Adrenal gland (tissue), 12 donors: ENCODE measurements around the gene CADM1. TPM values are rescaled to one million over a fixed set of nuclear protein-coding genes. Genes with fewer than 3 reads are reported as not detected.

Experiments used
- DNase-seq, 7 donors: peaks; one replicate each; pipeline ENCODE4 v3.0.0-alpha.2; 2019 to 2020
- H3K27ac ChIP-seq, 5 donors: fragments of 200-600 bp; sonication (generic) in 4 of 5; 1 replicate in 3 of 5; 2 replicates in 2 of 5; pipeline versions ENCODE4 v1.5.1 to v1.8.0; 2016 to 2020; ENCODE audit warnings: mild to moderate bottlenecking in 1 of 5
- H3K27me3 ChIP-seq: fragments of 200-600 bp; 2 replicates; pipeline ENCODE4 v1.8.0; 2021
- H3K36me3 ChIP-seq, 2 donors: fragments of 200-600 bp; replicated peaks in 1 of 2; 1 replicate in 1 of 2; 2 replicates in 1 of 2; pipeline versions ENCODE4 v1.5.1 to v1.8.0; 2018 to 2022
- H3K4me1 ChIP-seq, 2 donors: fragments of 200-600 bp; replicated peaks in 1 of 2; 1 replicate in 1 of 2; 2 replicates in 1 of 2; pipeline versions ENCODE4 v1.5.1 to v1.8.0; 2018 to 2021
- H3K4me3 ChIP-seq, 4 donors: fragments of 200-600 bp; sonication (generic) in 3 of 4; one replicate each; pipeline ENCODE4 v1.5.1; 2016 to 2018
- H3K9me3 ChIP-seq, 3 donors: fragments of 200-600 bp; sonication (generic) in 1 of 3; replicated peaks in 1 of 3; 1 replicate in 2 of 3; 2 replicates in 1 of 3; pipeline versions ENCODE4 v1.5.1 to v1.8.0; 2016 to 2021
- POLR2A ChIP-seq, 2 donors: fragments of 450-650 bp; IDR thresholded peaks; one replicate each; pipeline ENCODE4 v1.6.1; 2017; ENCODE audit warnings: antibody characterized with exemption in 2 of 2, mild to moderate bottlenecking in 2 of 2, moderate library complexity in 1 of 2
- WGBS, 4 donors: extraction: QIAGEN DNeasy Blood & Tissue Kit in 2 of 4; methylation state at CpG; one replicate each; pipeline versions ENCODE4 v1.1.5 to v1.1.7; 2013 to 2017; 5-methylcytosine and 5-hydroxymethylcytosine counted together
- intact Hi-C, 2 donors: fragments of 100-400 bp; cut with DNase I; formaldehyde crosslinking; loops; one replicate each; pipeline versions ENCODE4 v1.14.1 to v1.15.0; 2022 to 2023
- polyA plus RNA-seq, 3 donors: library from polyadenylated mRNA; stranded (reverse); fragments of 200-250 nt in 2 of 3; fragments of 350-450 nt in 1 of 3; fragmentation: Illumina TruSeq in 1 of 3; extraction: RNeasy Lipid Tissue Mini Kit (QIAGEN cat#74804) in 1 of 3; gene quantifications; one replicate each; pipeline ENCODE4 v1.2.3, GENCODE V29; 2013 to 2014
- total RNA-seq, 9 donors: library from RNA; depleted of rRNA in 4 of 9; stranded (reverse); fragments of >200 nt in 4 of 9; fragments of 120-200 nt in 1 of 9; fragmentation: NEBNext Ultra II Directional in 1 of 9; extraction: Animal tissue kit (Norgen Biotek cat#: 25700) in 1 of 9; gene quantifications; one replicate each; pipeline versions ENCODE4 v1.1.0 to v1.2.4, GENCODE V29; 2013 to 2023
- TF ChIP-seq, protein P1 (sequence below), 6 experiments: fragments of 450-650 bp in 4 of 6; fragments of 200-600 bp in 2 of 6; sonication (generic) in 1 of 6; IDR thresholded peaks; 1 replicate in 5 of 6; 2 replicates in 1 of 6; pipeline versions ENCODE4 v1.5.1 to v1.8.0; 2016 to 2021; ENCODE audit warnings: antibody characterized with exemption in 6 of 6, mild to moderate bottlenecking in 2 of 6, moderate library complexity in 1 of 6
- donor health status: healthy with polysubstance abuse.
- donor health status: Bipolar disorder and iron deficiency.
- donor health status: DM: yes; HTN: yes; CAD: no.
- donor health status: DM: no; HTN: no; CAD: no.
- donor health status: DM: no; HTN: no; CAD: no.
- donor health status: DM: yes; HTN: yes; CAD: no.

CADM1 gene
- total and polyA plus RNA-seq, 12 donors = 21.6 to 256 (median 39.8) TPM

DNA sequence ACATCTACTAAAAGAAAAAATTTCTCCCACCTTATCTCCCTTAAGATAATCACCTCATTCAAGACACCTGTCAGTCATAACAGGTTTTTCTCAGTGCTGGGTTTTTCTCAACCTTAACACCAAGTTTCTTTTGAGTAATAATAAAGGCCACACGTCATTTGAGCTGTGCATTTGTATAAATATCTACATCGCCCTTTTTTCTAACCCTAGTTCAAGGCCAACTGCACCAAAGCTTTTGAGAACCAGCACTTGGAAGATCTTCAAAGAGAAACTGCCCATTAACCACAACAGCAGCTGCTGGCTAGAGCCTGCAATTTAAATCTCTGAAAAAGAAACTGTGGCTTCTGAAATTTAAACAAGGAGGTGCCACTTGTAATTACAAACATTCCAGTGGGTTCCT lies 6.9 kb downstream of the CADM1 start:
- H3K27ac ChIP-seq = no peak overlapping the region
- no peaks in the 10 kb centered on the region for H3K9me3 ChIP-seq
- WGBS, 4 donors = 45 to 59% (median 47%) methylated on average over 2 of the region's 2 CpGs
- TF ChIP-seq, protein P1, sequence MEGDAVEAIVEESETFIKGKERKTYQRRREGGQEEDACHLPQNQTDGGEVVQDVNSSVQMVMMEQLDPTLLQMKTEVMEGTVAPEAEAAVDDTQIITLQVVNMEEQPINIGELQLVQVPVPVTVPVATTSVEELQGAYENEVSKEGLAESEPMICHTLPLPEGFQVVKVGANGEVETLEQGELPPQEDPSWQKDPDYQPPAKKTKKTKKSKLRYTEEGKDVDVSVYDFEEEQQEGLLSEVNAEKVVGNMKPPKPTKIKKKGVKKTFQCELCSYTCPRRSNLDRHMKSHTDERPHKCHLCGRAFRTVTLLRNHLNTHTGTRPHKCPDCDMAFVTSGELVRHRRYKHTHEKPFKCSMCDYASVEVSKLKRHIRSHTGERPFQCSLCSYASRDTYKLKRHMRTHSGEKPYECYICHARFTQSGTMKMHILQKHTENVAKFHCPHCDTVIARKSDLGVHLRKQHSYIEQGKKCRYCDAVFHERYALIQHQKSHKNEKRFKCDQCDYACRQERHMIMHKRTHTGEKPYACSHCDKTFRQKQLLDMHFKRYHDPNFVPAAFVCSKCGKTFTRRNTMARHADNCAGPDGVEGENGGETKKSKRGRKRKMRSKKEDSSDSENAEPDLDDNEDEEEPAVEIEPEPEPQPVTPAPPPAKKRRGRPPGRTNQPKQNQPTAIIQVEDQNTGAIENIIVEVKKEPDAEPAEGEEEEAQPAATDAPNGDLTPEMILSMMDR (IDR thresholded peaks at IDR 0.05) = no peak
- no peak for TF ChIP-seq POLR2A (IDR thresholded peaks at IDR 0.05)
- H3K27me3 ChIP-seq = no peaks in the 10 kb centered on the region
- no peaks in the 10 kb centered on the region for H3K36me3 ChIP-seq
- intact Hi-C loops = no loop called here
- no peak overlapping the region for H3K4me3 ChIP-seq
- DNase-seq = no peak
- H3K4me1 ChIP-seq = no peaks in the 10 kb centered on the region

DNA sequence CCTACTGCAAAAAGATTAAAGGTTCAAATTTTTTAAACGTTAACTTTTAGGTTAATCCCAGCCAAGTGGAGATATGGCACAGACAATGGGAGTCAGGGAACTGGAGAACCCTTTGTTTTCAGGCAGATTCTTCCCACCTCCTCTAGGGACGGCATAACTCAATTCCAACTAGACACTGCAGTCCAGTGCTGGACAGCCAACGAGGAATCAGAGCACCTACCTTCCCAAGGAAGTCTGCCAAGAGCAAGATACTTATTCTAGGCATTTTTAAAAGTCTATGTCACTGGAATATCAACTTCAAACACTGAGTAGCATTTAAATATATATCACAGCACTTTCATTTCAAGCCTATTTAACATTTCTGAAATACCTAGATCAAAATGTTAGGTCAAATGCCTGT lies 7.3 kb downstream of the CADM1 start:
- DNase-seq = no peak
- TF ChIP-seq, protein P1 (IDR thresholded peaks at IDR 0.05) = no peak
- TF ChIP-seq POLR2A (IDR thresholded peaks at IDR 0.05) = no peak
- no peaks in the 10 kb centered on the region for H3K9me3 ChIP-seq
- 67 to 80% (median 72%) methylated on average over 3 of the region's 3 CpGs for WGBS, 4 donors
- no peaks in the 10 kb centered on the region for H3K36me3 ChIP-seq
- intact Hi-C loops = no loop called here
- H3K4me3 ChIP-seq = no peak overlapping the region
- H3K4me1 ChIP-seq = no peaks in the 10 kb centered on the region
- no peak overlapping the region for H3K27ac ChIP-seq
- no peaks in the 10 kb centered on the region for H3K27me3 ChIP-seq

DNA sequence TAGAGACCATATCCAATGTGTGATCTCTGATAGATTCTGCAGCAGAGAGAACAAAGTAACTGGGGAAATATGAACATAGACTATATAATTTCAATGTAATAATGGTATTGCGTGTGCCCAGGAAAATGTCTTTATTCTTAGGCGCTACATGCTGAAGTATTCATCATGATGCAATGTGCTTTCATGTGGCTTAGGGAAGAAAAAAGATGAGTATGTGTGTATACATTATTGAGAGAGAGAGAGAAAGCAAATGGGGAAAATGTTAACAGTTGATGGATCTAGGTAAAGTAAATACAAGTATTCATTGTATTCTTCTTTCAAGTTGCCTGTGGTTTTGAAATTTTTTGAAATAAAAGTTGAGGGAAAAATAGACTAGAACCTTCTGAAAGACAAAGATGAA lies 10.3 kb downstream of the CADM1 start:
- DNase-seq = no peak
- H3K27ac ChIP-seq = no peak overlapping the region
- intact Hi-C loops = no loop called here
- TF ChIP-seq, protein P1 (IDR thresholded peaks at IDR 0.05) = no peak
- TF ChIP-seq POLR2A (IDR thresholded peaks at IDR 0.05) = no peak
- H3K4me3 ChIP-seq = no peak overlapping the region
- 96 to 100% (median 97%) methylated on average over 2 of the region's 2 CpGs for WGBS, 4 donors
- H3K9me3 ChIP-seq = no peaks in the 10 kb centered on the region
- H3K27me3 ChIP-seq = no peaks in the 10 kb centered on the region
- no peaks in the 10 kb centered on the region for H3K36me3 ChIP-seq
- H3K4me1 ChIP-seq = peaks cover 0 to 4% of the 10 kb centered on the region in 2 donors

DNA sequence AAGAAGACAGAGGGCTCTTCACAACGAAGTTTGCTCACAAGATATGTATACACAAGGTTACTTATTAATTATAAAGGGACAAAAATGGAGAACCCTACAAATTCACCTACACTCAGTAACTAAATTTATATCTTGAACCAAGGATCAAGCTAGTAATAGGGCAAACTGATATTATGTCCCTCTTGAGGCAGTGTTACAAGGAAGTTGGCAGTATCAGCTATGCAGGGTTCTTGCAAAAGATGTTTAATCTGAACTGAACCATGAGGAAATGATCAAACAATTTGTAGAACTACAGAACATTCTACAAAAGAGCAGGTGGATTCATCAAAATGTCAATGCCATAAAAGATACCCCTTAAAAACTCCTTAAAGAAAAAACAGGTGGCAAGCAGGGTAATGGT lies 10.7 kb downstream of the CADM1 start:
- Histone ChIP-seq H3K27ac (no peak overlapping the region), H3K27me3 (no peaks in the 10 kb centered on the region), H3K4me1 (peaks cover 0 to 9% of the 10 kb centered on the region in 2 donors), H3K4me3 (no peak overlapping the region), H3K36me3 (no peaks in the 10 kb centered on the region), H3K9me3 (no peaks in the 10 kb centered on the region)
- WGBS, 4 donors = 64 to 88% (median 78%) methylated on average over 1 of the region's 1 CpG
- DNase-seq = no peak
- TF ChIP-seq POLR2A (IDR thresholded peaks at IDR 0.05) = no peak
- TF ChIP-seq, protein P1 (IDR thresholded peaks at IDR 0.05) = no peak
- intact Hi-C loops = no loop called here
